Breast epithelium (tissue), 4 donors: ENCODE measurements around the gene C8G. TPM values are rescaled to one million over a fixed set of nuclear protein-coding genes. Genes with fewer than 3 reads are reported as not detected.
A peak's percentile ranks its signal among the peaks of the same experiment; 100 is the strongest.

Experiments
- DNase-seq, 2 donors: peaks; one replicate each; pipeline ENCODE4 v3.0.0-alpha.2; 2019; ENCODE audit warnings: low spot score in 2 of 2
- H3K27ac ChIP-seq, 2 donors: fragments of 200-600 bp; sonication (generic) in 1 of 2; one replicate each; pipeline ENCODE4 v1.5.1; 2016 to 2019; ENCODE audit warnings: mild to moderate bottlenecking in 1 of 2
- H3K27me3 ChIP-seq, 2 donors: fragments of 200-600 bp; sonication (generic) in 1 of 2; one replicate each; pipeline versions ENCODE4 v1.5.1 to v1.6.0; 2017 to 2019; ENCODE audit warnings: control low read depth in 1 of 2, mild to moderate bottlenecking in 1 of 2
- H3K36me3 ChIP-seq: fragments of 200-600 bp; one replicate; pipeline ENCODE4 v1.5.1; 2019
- H3K4me1 ChIP-seq, 2 donors: fragments of 200-600 bp; sonication (generic); one replicate each; pipeline ENCODE4 v1.5.1; 2016 to 2019; ENCODE audit warnings: control low read depth in 1 of 2
- H3K4me3 ChIP-seq, 3 donors: fragments of 200-600 bp; sonication (generic); 1 replicate in 2 of 3; 2 replicates in 1 of 3; pipeline ENCODE4 v1.5.1; 2016 to 2019; ENCODE audit warnings: mild to moderate bottlenecking in 3 of 3, moderate library complexity in 2 of 3
- H3K9me3 ChIP-seq, 2 donors: fragments of 200-600 bp; sonication (generic) in 1 of 2; one replicate each; pipeline ENCODE4 v1.5.1; 2016 to 2019; ENCODE audit warnings: control low read depth in 1 of 2
- POLR2A ChIP-seq: fragments of 450-650 bp; IDR thresholded peaks from one replicate; pipeline ENCODE4 v1.6.1; 2016; ENCODE audit warnings: antibody characterized with exemption, mild to moderate bottlenecking, moderate library complexity
- POLR2AphosphoS5 ChIP-seq, 3 donors: sonication (generic); formaldehyde crosslinking; IDR thresholded peaks; one replicate each; pipeline ENCODE4 v1.6.1; 2017; ENCODE audit warnings: antibody characterized with exemption in 3 of 3
- intact Hi-C: fragments of 100-400 bp; cut with DNase I; formaldehyde crosslinking; loops from one replicate; pipeline ENCODE4 v1.15.1; 2023; ENCODE audit warnings: low total_unique reads
- total RNA-seq, 3 donors: library from RNA; depleted of rRNA; stranded (reverse); fragments of >200 nt; gene quantifications; one replicate each; pipeline ENCODE4 v1.1.0, GENCODE V29; 2016
- TF ChIP-seq, protein P1 (sequence below), 3 donors: fragments of 450-650 bp; IDR thresholded peaks; one replicate each; pipeline ENCODE4 v1.5.1; 2016 to 2017; ENCODE audit warnings: antibody characterized with exemption in 3 of 3, mild to moderate bottlenecking in 3 of 3, moderate library complexity in 3 of 3

Gene C8G
- total RNA-seq, 3 donors from 2014 or later, result not detected

DNA sequence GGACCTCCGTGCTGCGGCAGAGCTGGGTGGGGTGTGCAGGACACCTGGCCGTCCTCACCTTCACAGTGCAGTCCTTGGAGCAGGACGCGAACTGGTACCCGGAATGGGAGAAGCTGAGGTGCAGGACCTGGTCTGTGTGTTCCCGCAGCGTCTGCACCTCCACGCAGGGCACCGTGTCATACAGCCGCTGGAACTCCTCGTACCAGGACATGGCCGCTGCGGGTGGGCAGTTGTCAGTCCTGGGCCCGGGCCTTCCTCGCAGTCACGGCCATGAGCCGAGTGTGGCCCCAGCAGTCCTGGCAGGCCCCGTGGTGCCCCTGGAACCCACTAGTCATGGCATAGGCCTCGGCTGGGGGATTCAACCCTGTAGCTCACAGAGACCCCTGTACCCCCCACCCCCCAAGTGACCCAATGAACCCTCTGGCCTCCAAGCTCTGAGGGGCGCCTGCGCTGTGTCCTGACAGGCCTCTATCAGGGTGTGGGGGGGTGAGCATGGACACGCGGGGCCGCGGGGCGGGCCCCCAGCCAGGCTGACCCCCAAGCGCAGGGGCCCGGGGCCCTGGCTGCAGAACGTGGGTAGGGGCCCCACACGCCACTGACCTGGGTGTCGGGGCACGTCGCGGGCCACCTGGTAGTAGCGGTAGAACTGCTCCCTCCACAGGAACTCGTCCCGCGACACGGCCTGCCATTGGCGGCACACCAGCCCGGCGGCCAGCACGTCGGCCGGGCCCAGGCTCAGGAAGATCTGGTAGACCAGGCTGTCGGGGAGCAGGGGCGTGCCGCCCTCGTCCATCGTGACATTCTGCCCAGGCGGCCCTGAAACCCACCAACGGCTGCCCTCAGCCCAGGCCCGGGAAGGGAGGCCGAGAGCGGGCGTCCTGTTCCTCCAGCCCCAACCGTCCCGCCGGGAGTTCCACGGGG lies 1.5 kb upstream of the C8G start:
- Histone ChIP-seq H3K27ac (peak overlapping the region; percentile 83 to 92), H3K27me3 (no peaks in the 10 kb centered on the region), H3K4me3 (peak overlapping the region; percentile 62 to 91 (median 85)), H3K36me3 (peaks cover 11% of the 10 kb centered on the region), H3K9me3 (no peaks in the 10 kb centered on the region), H3K4me1 (peaks cover 8 to 10% of the 10 kb centered on the region in 2 donors)
- intact Hi-C loops, result loop anchor here (2.0 kb wide), 1 partner anchor 59 kb away; no protein-coding TSS in a partner anchor
- DNase-seq, result no peak
- TF ChIP-seq, protein P1, sequence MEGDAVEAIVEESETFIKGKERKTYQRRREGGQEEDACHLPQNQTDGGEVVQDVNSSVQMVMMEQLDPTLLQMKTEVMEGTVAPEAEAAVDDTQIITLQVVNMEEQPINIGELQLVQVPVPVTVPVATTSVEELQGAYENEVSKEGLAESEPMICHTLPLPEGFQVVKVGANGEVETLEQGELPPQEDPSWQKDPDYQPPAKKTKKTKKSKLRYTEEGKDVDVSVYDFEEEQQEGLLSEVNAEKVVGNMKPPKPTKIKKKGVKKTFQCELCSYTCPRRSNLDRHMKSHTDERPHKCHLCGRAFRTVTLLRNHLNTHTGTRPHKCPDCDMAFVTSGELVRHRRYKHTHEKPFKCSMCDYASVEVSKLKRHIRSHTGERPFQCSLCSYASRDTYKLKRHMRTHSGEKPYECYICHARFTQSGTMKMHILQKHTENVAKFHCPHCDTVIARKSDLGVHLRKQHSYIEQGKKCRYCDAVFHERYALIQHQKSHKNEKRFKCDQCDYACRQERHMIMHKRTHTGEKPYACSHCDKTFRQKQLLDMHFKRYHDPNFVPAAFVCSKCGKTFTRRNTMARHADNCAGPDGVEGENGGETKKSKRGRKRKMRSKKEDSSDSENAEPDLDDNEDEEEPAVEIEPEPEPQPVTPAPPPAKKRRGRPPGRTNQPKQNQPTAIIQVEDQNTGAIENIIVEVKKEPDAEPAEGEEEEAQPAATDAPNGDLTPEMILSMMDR (IDR thresholded peaks at IDR 0.05), result no peak
- TF ChIP-seq POLR2AphosphoS5 (IDR thresholded peaks at IDR 0.05), result no peak
- TF ChIP-seq POLR2A, result no peak

DNA sequence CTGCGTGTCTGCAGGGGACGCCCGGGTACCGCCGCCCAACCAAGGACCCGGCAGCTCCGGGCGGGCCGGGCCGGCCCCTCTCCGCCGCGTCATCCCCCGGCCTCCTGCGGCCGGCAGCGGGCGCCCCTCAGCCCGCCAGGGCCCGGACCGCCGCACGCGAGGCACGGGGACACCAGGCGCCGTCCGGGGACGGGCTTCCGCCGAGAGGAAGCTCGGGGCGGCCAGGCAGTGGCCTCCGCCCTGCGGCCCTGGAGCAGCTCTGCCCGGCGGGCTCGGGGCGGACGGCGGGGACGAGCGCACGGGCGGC lies 878 bp upstream of the C8G start:
- intact Hi-C loops, result no loop called here
- Histone ChIP-seq H3K36me3 (peaks cover 11% of the 10 kb centered on the region), H3K4me3 (peak overlapping the region; percentile 62 to 91 (median 85)), H3K4me1 (peaks cover 8 to 12% of the 10 kb centered on the region in 2 donors), H3K27ac (peak overlapping the region; percentile 83 to 92), H3K27me3 (no peaks in the 10 kb centered on the region), H3K9me3 (no peaks in the 10 kb centered on the region)
- TF ChIP-seq POLR2AphosphoS5 (IDR thresholded peaks at IDR 0.05) (no peak), POLR2A (no peak)
- TF ChIP-seq, protein P1 (IDR thresholded peaks at IDR 0.05), result no peak
- DNase-seq, result no peak

DNA sequence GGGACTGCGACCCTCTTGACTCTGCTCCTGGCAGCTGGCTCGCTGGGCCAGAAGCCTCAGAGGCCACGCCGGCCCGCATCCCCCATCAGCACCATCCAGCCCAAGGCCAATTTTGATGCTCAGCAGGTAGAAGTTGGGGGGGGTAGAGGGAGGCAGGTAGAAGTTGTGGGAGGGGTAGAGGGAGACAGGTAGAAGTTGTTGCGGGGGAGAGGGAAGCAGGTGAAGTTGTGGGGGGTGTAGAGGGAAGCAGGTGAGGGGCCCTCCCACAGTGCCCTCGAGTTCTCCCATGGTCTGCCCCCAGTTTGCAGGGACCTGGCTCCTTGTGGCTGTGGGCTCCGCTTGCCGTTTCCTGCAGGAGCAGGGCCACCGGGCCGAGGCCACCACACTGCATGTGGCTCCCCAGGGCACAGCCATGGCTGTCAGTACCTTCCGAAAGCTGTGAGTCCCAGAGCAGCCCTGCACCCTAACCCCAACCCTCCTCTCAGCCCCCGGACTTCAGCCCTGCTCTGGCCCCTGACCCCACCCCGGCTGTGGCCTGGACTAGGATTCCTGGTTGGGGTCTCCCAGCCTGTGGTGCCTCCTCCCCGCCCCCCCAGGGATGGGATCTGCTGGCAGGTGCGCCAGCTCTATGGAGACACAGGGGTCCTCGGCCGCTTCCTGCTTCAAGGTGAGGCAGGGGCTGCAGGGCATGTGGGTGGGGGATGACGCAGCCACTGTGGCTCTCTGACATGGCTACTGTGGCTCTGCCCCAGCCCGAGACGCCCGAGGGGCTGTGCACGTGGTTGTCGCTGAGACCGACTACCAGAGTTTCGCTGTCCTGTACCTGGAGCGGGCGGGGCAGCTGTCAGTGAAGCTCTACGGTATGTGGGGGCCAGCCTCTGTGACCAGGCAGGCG lies 537 bp downstream of the C8G start:
- H3K4me3 ChIP-seq, result no peak overlapping the region
- no peak for DNase-seq
- no peaks in the 10 kb centered on the region for H3K27me3 ChIP-seq
- peaks cover 8 to 17% of the 10 kb centered on the region in 2 donors for H3K4me1 ChIP-seq
- no peak overlapping the region for H3K27ac ChIP-seq
- TF ChIP-seq POLR2A (no peak), POLR2AphosphoS5 (IDR thresholded peaks at IDR 0.05) (no peak)
- TF ChIP-seq, protein P1 (IDR thresholded peaks at IDR 0.05), result no peak
- H3K36me3 ChIP-seq, result peaks cover 11% of the 10 kb centered on the region
- intact Hi-C loops, result no loop called here
- H3K9me3 ChIP-seq, result no peaks in the 10 kb centered on the region

DNA sequence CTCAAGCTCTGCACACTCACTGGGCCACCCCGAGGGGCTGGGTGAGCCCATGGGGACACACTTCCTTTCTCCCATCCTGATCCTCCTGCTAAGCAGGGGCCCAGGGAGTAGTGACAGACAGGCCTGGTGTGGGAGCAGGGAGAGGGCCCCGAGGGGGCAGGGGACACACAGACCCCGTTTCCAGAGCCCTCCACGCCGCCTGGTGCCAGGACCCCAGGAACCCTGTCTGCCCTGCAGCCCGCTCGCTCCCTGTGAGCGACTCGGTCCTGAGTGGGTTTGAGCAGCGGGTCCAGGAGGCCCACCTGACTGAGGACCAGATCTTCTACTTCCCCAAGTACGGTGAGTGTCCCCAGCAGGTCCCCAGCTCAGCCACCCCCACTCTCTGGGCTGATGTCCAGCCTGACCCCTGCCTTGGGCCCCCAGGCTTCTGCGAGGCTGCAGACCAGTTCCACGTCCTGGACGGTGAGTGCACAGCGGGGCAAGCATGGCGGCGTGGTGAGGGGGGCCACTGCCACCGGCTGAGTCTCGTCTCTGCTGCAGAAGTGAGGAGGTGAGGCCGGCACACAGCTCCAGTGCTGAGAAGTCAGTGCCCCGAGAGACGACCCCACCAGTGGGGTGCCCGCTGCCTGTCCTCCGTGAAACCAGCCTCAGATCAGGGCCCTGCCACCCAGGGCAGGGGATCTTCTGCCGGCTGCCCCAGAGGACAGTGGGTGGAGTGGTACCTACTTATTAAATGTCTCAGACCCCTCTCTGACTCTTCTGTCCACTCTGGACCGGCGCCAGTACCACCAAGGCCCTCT lies 1.4 kb downstream of the C8G start:
- H3K27me3 ChIP-seq, result no peaks in the 10 kb centered on the region
- DNase-seq, result no peak
- H3K9me3 ChIP-seq, result no peaks in the 10 kb centered on the region
- TF ChIP-seq, protein P1 (IDR thresholded peaks at IDR 0.05), result no peak
- TF ChIP-seq POLR2A (no peak), POLR2AphosphoS5 (IDR thresholded peaks at IDR 0.05) (no peak)
- peaks cover 8 to 17% of the 10 kb centered on the region in 2 donors for H3K4me1 ChIP-seq
- H3K36me3 ChIP-seq, result peaks cover 6% of the 10 kb centered on the region
- intact Hi-C loops, result no loop called here
- H3K27ac ChIP-seq, result no peak overlapping the region
- H3K4me3 ChIP-seq, result no peak overlapping the region
